ENCODE measurements around the gene ABLIM1.

Gene ABLIM1

GRCh38 chr10:114698271-114699061 lies 40.4 kb upstream of the ABLIM1 start:
- no peak for TF ChIP-seq POLR2AphosphoS5 (IDR thresholded peaks at IDR 0.05; ENCODE audit: low read depth, low read length)
- TF ChIP-seq SIN3A (IDR thresholded peaks at IDR 0.05; ENCODE audit: borderline replicate concordance, insufficient read depth, low read length), result no peak
- TF ChIP-seq REST (IDR thresholded peaks at IDR 0.05; ENCODE audit: insufficient read depth in 1 of 2, low read depth in 2 of 2, low read length in 2 of 2), result no peak
- no peak for TF ChIP-seq TAF1 (IDR thresholded peaks at IDR 0.05; ENCODE audit: borderline replicate concordance, insufficient read depth, low read length)
- TF ChIP-seq FOXP2 (optimal IDR thresholded peaks at IDR 0.05; ENCODE audit: borderline replicate concordance, extremely low read depth, extremely low read length, insufficient read depth), result no peak

- no peak for TF ChIP-seq FOXP2 (optimal IDR thresholded peaks at IDR 0.05; ENCODE audit: borderline replicate concordance, extremely low read depth, extremely low read length, insufficient read depth)
Observed at GRCh38 chr10:114697061-114697598, 39.1 kb upstream of the ABLIM1 start.

GRCh38 chr10:114694752-114695151 lies 36.7 kb upstream of the ABLIM1 start:
- TF ChIP-seq TAF1 (IDR thresholded peaks at IDR 0.05; ENCODE audit: borderline replicate concordance, insufficient read depth, low read length), result no peak
- no peak for TF ChIP-seq POLR2AphosphoS5 (IDR thresholded peaks at IDR 0.05; ENCODE audit: low read depth, low read length)
- TF ChIP-seq FOXP2 (optimal IDR thresholded peaks at IDR 0.05; ENCODE audit: borderline replicate concordance, extremely low read depth, extremely low read length, insufficient read depth), result no peak
- no peak for TF ChIP-seq REST (IDR thresholded peaks at IDR 0.05; ENCODE audit: insufficient read depth in 1 of 2, low read depth in 2 of 2, low read length in 2 of 2)
- no peak for TF ChIP-seq SIN3A (IDR thresholded peaks at IDR 0.05; ENCODE audit: borderline replicate concordance, insufficient read depth, low read length)

GRCh38 chr10:114694062-114694461 lies 36.0 kb upstream of the ABLIM1 start:
- TF ChIP-seq POLR2AphosphoS5 (IDR thresholded peaks at IDR 0.05; ENCODE audit: low read depth, low read length) (no peak), REST (IDR thresholded peaks at IDR 0.05; ENCODE audit: insufficient read depth in 1 of 2, low read depth in 2 of 2, low read length in 2 of 2) (no peak), TAF1 (IDR thresholded peaks at IDR 0.05; ENCODE audit: borderline replicate concordance, insufficient read depth, low read length) (no peak), SIN3A (IDR thresholded peaks at IDR 0.05; ENCODE audit: borderline replicate concordance, insufficient read depth, low read length) (no peak), FOXP2 (optimal IDR thresholded peaks at IDR 0.05; ENCODE audit: borderline replicate concordance, extremely low read depth, extremely low read length, insufficient read depth) (no peak)

- no peak for TF ChIP-seq TAF1 (IDR thresholded peaks at IDR 0.05; ENCODE audit: borderline replicate concordance, insufficient read depth, low read length)
- TF ChIP-seq SIN3A (IDR thresholded peaks at IDR 0.05; ENCODE audit: borderline replicate concordance, insufficient read depth, low read length), result no peak
- TF ChIP-seq FOXP2 (optimal IDR thresholded peaks at IDR 0.05; ENCODE audit: borderline replicate concordance, extremely low read depth, extremely low read length, insufficient read depth), result no peak
- no peak for TF ChIP-seq REST (IDR thresholded peaks at IDR 0.05; ENCODE audit: insufficient read depth in 1 of 2, low read depth in 2 of 2, low read length in 2 of 2)
Observed at GRCh38 chr10:114691442-114691941, 33.4 kb upstream of the ABLIM1 start.
